ENCODE measurements around the gene ATG5.

DNA sequence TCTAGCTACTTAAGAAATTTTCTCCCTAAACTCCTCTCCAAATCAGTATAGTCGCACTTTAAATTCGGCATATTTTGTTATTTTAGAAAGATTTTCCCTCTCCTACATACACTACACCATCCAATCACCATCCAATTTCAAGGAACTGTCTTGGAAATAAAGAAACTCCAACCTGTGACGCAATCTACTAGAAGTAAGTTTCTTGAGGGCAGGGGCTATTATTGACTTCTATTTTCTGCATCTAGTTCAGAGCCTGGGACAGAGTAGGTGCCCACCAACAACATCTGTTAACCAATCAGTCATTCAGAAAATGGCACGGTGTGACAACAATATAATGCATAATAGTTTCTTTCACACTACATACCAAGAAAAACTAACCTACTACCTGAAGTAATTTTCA lies 3.6 kb downstream of the ATG5 start:
- TF ChIP-seq, protein P1, sequence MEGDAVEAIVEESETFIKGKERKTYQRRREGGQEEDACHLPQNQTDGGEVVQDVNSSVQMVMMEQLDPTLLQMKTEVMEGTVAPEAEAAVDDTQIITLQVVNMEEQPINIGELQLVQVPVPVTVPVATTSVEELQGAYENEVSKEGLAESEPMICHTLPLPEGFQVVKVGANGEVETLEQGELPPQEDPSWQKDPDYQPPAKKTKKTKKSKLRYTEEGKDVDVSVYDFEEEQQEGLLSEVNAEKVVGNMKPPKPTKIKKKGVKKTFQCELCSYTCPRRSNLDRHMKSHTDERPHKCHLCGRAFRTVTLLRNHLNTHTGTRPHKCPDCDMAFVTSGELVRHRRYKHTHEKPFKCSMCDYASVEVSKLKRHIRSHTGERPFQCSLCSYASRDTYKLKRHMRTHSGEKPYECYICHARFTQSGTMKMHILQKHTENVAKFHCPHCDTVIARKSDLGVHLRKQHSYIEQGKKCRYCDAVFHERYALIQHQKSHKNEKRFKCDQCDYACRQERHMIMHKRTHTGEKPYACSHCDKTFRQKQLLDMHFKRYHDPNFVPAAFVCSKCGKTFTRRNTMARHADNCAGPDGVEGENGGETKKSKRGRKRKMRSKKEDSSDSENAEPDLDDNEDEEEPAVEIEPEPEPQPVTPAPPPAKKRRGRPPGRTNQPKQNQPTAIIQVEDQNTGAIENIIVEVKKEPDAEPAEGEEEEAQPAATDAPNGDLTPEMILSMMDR (conservative IDR thresholded peaks at IDR 0.05; ENCODE audit: low read depth in 2 of 2) = no peak
- TF ChIP-seq JUNB (IDR thresholded peaks at IDR 0.05; ENCODE audit: unreplicated experiment) = no peak
